Liver (tissue), 9 donors: Measurements from ENCODE around the gene MEIS2. TPM values are rescaled to one million over a fixed set of nuclear protein-coding genes. Genes with fewer than 3 reads are reported as not detected.

Source experiments
- DNase-seq: peaks from one replicate; pipeline ENCODE4 v3.0.0-alpha.2; 2017; ENCODE audit warnings: low spot score
- H3K27ac ChIP-seq, 2 donors: one replicate each; pipeline ENCODE4 v1.7.0; 2013; ENCODE audit warnings: inconsistent platforms in 2 of 2, low read length in 2 of 2, control low read depth in 1 of 2, low read depth in 1 of 2, mild to moderate bottlenecking in 1 of 2
- H3K27me3 ChIP-seq, 4 donors: one replicate each; pipeline versions ENCODE4 v1.6.1 to v1.7.0; 2013; ENCODE audit warnings: low read length in 3 of 4, inconsistent platforms in 1 of 4, mild to moderate bottlenecking in 1 of 4, moderate library complexity in 1 of 4; ENCODE audit not compliant: control insufficient read depth in 4 of 4, insufficient read depth in 4 of 4
- H3K36me3 ChIP-seq, 4 donors: one replicate each; pipeline versions ENCODE4 v1.6.1 to v1.7.0; 2013; ENCODE audit warnings: low read length in 3 of 4, mild to moderate bottlenecking in 3 of 4, low read depth in 1 of 4, moderate library complexity in 1 of 4; ENCODE audit not compliant: control insufficient read depth in 4 of 4, insufficient read depth in 3 of 4
- H3K4me1 ChIP-seq, 4 donors: one replicate each; pipeline versions ENCODE4 v1.6.1 to v1.7.0; 2013; ENCODE audit warnings: low read length in 3 of 4, mild to moderate bottlenecking in 3 of 4, moderate library complexity in 1 of 4; ENCODE audit not compliant: control insufficient read depth in 4 of 4, insufficient read depth in 4 of 4
- H3K4me3 ChIP-seq, 3 donors: one replicate each; pipeline versions ENCODE4 v1.6.1 to v1.7.0; 2013; ENCODE audit warnings: low read length in 3 of 3, control low read depth in 1 of 3, low read depth in 1 of 3, mild to moderate bottlenecking in 1 of 3
- H3K9ac ChIP-seq, 2 donors: one replicate each; pipeline ENCODE4 v1.7.0; 2013; ENCODE audit warnings: low read length in 2 of 2, mild to moderate bottlenecking in 2 of 2, moderate library complexity in 2 of 2, control low read depth in 1 of 2, low read depth in 1 of 2
- H3K9me3 ChIP-seq, 4 donors: one replicate each; pipeline versions ENCODE4 v1.6.1 to v1.7.0; 2013; ENCODE audit warnings: low read length in 3 of 4; ENCODE audit not compliant: control insufficient read depth in 4 of 4
- ATF3 ChIP-seq: IDR thresholded peaks from 2 replicates; pipeline ENCODE4 v1.6.1; 2016; ENCODE audit warnings: antibody characterized with exemption
- EGR1 ChIP-seq, 2 donors: IDR thresholded peaks; 2 replicates each; pipeline ENCODE4 v1.6.1; 2016 to 2018; ENCODE audit warnings: antibody characterized with exemption in 2 of 2, low read depth in 2 of 2
- FOXA2 ChIP-seq: IDR thresholded peaks from 2 replicates; pipeline ENCODE4 v1.6.1; 2016; ENCODE audit warnings: antibody characterized with exemption
- GABPA ChIP-seq, 2 donors: IDR thresholded peaks in 1 of 2; conservative IDR thresholded peaks in 1 of 2; 2 replicates each; pipeline ENCODE4 v1.6.1; 2016; ENCODE audit warnings: antibody characterized with exemption in 2 of 2, mild to moderate bottlenecking in 1 of 2, moderate library complexity in 1 of 2
- HNF4A ChIP-seq, 2 donors: conservative IDR thresholded peaks; 2 replicates each; pipeline ENCODE4 v1.6.1; 2016; ENCODE audit warnings: antibody characterized with exemption in 2 of 2, mild to moderate bottlenecking in 2 of 2
- HNF4G ChIP-seq: IDR thresholded peaks from 2 replicates; pipeline ENCODE4 v1.6.1; 2016; ENCODE audit warnings: antibody characterized with exemption
- JUND ChIP-seq, 2 donors: IDR thresholded peaks; 2 replicates each; pipeline ENCODE4 v1.6.1; 2016; ENCODE audit warnings: antibody characterized with exemption in 2 of 2
- MAX ChIP-seq: IDR thresholded peaks from 2 replicates; pipeline ENCODE4 v1.6.1; 2016; ENCODE audit warnings: antibody characterized with exemption
- NR2F2 ChIP-seq: IDR thresholded peaks from 2 replicates; pipeline ENCODE4 v1.6.1; 2016; ENCODE audit warnings: antibody characterized with exemption
- RAD21 ChIP-seq, 2 donors: IDR thresholded peaks; 2 replicates each; pipeline ENCODE4 v1.6.1; 2016; ENCODE audit warnings: antibody characterized with exemption in 2 of 2, mild to moderate bottlenecking in 2 of 2
- REST ChIP-seq: IDR thresholded peaks from 2 replicates; pipeline ENCODE4 v1.6.1; 2016; ENCODE audit warnings: antibody characterized with exemption, mild to moderate bottlenecking
- RXRA ChIP-seq, 2 donors: IDR thresholded peaks; 2 replicates each; pipeline ENCODE4 v1.6.1; 2017 to 2018; ENCODE audit warnings: antibody characterized with exemption in 2 of 2, mild to moderate bottlenecking in 1 of 2
- SP1 ChIP-seq: IDR thresholded peaks from 2 replicates; pipeline ENCODE4 v1.6.1; 2018; ENCODE audit warnings: antibody characterized with exemption, mild to moderate bottlenecking
- TAF1 ChIP-seq: conservative IDR thresholded peaks from 2 replicates; pipeline ENCODE4 v1.6.1; 2016; ENCODE audit warnings: antibody characterized with exemption, mild to moderate bottlenecking
- YY1 ChIP-seq: IDR thresholded peaks from 2 replicates; pipeline ENCODE4 v1.6.1; 2016; ENCODE audit warnings: antibody characterized with exemption, mild to moderate bottlenecking
- ZBTB33 ChIP-seq: IDR thresholded peaks from 2 replicates; pipeline ENCODE4 v1.6.1; 2016; ENCODE audit warnings: antibody characterized with exemption
- WGBS: extraction: QIAGEN DNeasy Blood & Tissue Kit; methylation state at CpG from one replicate; pipeline ENCODE4 v1.1.7; 2013; 5-methylcytosine and 5-hydroxymethylcytosine counted together
- polyA plus RNA-seq, 2 donors: library from polyadenylated mRNA; stranded (reverse) in 1 of 2; unstranded in 1 of 2; fragments of 200-250 nt in 1 of 2; fragments of >200 nt in 1 of 2; fragmentation: Nextera tagmentation in 1 of 2; extraction: Ambion mirVana in 1 of 2; gene quantifications; one replicate each; pipeline versions ENCODE4 v1.2.1 to v1.2.3, GENCODE V29; 2013 to 2015
- total RNA-seq, 2 donors: library from RNA; depleted of rRNA; stranded (reverse); fragments of >200 nt; gene quantifications; one replicate each; pipeline ENCODE4 v1.2.3, GENCODE V29; 2014
- donor health status: healthy.
- donor health status: healthy.
- donor health status: healthy.
- donor health status: healthy.
- donor health status: healthy.

MEIS2 gene
- total and polyA plus RNA-seq, 4 donors, result 3.9 to 12.6 (median 7.6) TPM

GRCh38 chr15:36878684-36879262, 221.6 kb downstream of the MEIS2 start:
- peaks cover 0 to 18% (median 8%) of the 10 kb centered on the region in 4 donors for H3K27me3 ChIP-seq

More at GRCh38 chr15:36878684-36879262, 221.6 kb downstream of the MEIS2 start:
- WGBS, result 35% methylated on average over 12 of the region's 12 CpGs
- TF ChIP-seq NR2F2 (no peak), HNF4A (conservative IDR thresholded peaks at IDR 0.05) (no peak), RXRA (IDR thresholded peaks at IDR 0.05) (no peak), HNF4G (no peak), YY1 (no peak), JUND (IDR thresholded peaks at IDR 0.05) (no peak), ATF3 (no peak), FOXA2 (no peak), GABPA (IDR thresholded peaks at IDR 0.05 in 1 of 2, conservative IDR thresholded peaks at IDR 0.05 in 1 of 2) (no peak), ZBTB33 (no peak), EGR1 (IDR thresholded peaks at IDR 0.05; ENCODE audit: low read depth in 2 of 2) (no peak), RAD21 (IDR thresholded peaks at IDR 0.05) (no peak), TAF1 (no peak), SP1 (no peak), REST (no peak), MAX (no peak)
- no peak for DNase-seq
- H3K4me1 ChIP-seq, result peaks cover 5 to 28% (median 23%) of the 10 kb centered on the region in 4 donors
- no peak overlapping the region for H3K9ac ChIP-seq
- H3K27ac ChIP-seq, result no peak overlapping the region
- H3K4me3 ChIP-seq, result no peak overlapping the region
- peaks cover 0 to 4% (median 0%) of the 10 kb centered on the region in 4 donors for H3K9me3 ChIP-seq
- no peaks in the 10 kb centered on the region for H3K36me3 ChIP-seq
